DMS153 (cell line): ENCODE data around the gene TIMM13.

Experiments used
- DNase-seq: peaks from one replicate; lab custom pipeline; 2025; lab: John Stamatoyannopoulos, UW

Gene TIMM13

GRCh38 chr19:2454962-2455850, 27.8 kb upstream of the TIMM13 start:
- no peak for DNase-seq

- DNase-seq, result no peak
These were observed 27.0 kb upstream of the TIMM13 start for GRCh38 chr19:2454199-2454961.

- DNase-seq, result no peak
These were observed 26.1 kb upstream of the TIMM13 start for GRCh38 chr19:2453431-2454025.

GRCh38 chr19:2451741-2452140, 24.4 kb upstream of the TIMM13 start:
- no peak for DNase-seq

GRCh38 chr19:2451138-2451537, 23.8 kb upstream of the TIMM13 start:
- no peak for DNase-seq

GRCh38 chr19:2449019-2449418, 21.6 kb upstream of the TIMM13 start:
- no peak for DNase-seq

GRCh38 chr19:2446381-2446780, 19.0 kb upstream of the TIMM13 start:
- DNase-seq, result no peak

- DNase-seq, result no peak
These were observed 17.0 kb upstream of the TIMM13 start for GRCh38 chr19:2444251-2445002.

- no peak for DNase-seq
These were observed 16.4 kb upstream of the TIMM13 start for GRCh38 chr19:2443785-2444182.

GRCh38 chr19:2443116-2443784, 15.9 kb upstream of the TIMM13 start:
- DNase-seq, result no peak

GRCh38 chr19:2441096-2441752, 13.8 kb upstream of the TIMM13 start:
- no peak for DNase-seq

GRCh38 chr19:2440515-2440914, 13.1 kb upstream of the TIMM13 start:
- DNase-seq, result no peak

GRCh38 chr19:2438178-2438577, 10.8 kb upstream of the TIMM13 start:
- no peak for DNase-seq

GRCh38 chr19:2436926-2437325, 9.5 kb upstream of the TIMM13 start:
- no peak for DNase-seq

GRCh38 chr19:2436384-2436783, 9.0 kb upstream of the TIMM13 start:
- DNase-seq, result no peak

GRCh38 chr19:2434721-2435265, 7.4 kb upstream of the TIMM13 start:
- no peak for DNase-seq

- no peak for DNase-seq
These were observed 6.9 kb upstream of the TIMM13 start for GRCh38 chr19:2434267-2434666.

GRCh38 chr19:2433854-2434253, 6.5 kb upstream of the TIMM13 start:
- DNase-seq, result no peak

- DNase-seq, result no peak
These were observed 4.9 kb upstream of the TIMM13 start for GRCh38 chr19:2432131-2432848.
